Thoracic aorta (tissue), 2 donors: Measurements from ENCODE around the gene MPHOSPH9. TPM values are rescaled to one million over a fixed set of nuclear protein-coding genes. Genes with fewer than 3 reads are reported as not detected.
"Not testable (repeated sequence)": the region's sequence is repeated elsewhere in the genome, so short reads cannot be mapped to it uniquely, and the experiment has no call there.

Experiments
- ATAC-seq: fragments of 150-250 bp; one replicate; pipeline ENCODE4 v1.8.0; 2017; ENCODE audit warnings: low read depth; ENCODE audit not compliant: insufficient number of reproducible peaks, low FRiP score
- DNase-seq: peaks from one replicate; pipeline ENCODE4 v3.0.0-alpha.2; 2020; ENCODE audit warnings: low spot score
- H3K27ac ChIP-seq, 2 donors: fragments of 200-600 bp; sonication (generic); 1 replicate in 1 of 2; 2 replicates in 1 of 2; pipeline ENCODE4 v1.5.1; 2016; ENCODE audit warnings: mild to moderate bottlenecking in 2 of 2, moderate library complexity in 2 of 2
- H3K27me3 ChIP-seq: fragments of 200-600 bp; sonication (generic); replicated peaks from 2 replicates; pipeline ENCODE4 v1.6.0; 2016; ENCODE audit warnings: mild to moderate bottlenecking; ENCODE audit not compliant: insufficient read depth
- H3K36me3 ChIP-seq: fragments of 200-600 bp; sonication (generic); one replicate; pipeline ENCODE4 v1.5.1; 2016
- H3K4me1 ChIP-seq, 2 donors: fragments of 200-600 bp; sonication (generic); 1 replicate in 1 of 2; 2 replicates in 1 of 2; pipeline versions ENCODE4 v1.5.1 to v1.6.0; 2016; ENCODE audit warnings: low read depth in 2 of 2, mild to moderate bottlenecking in 1 of 2; ENCODE audit not compliant: control insufficient read depth in 1 of 2
- H3K4me3 ChIP-seq: fragments of 200-600 bp; sonication (generic); 2 replicates; pipeline ENCODE4 v1.5.1; 2016; ENCODE audit warnings: mild to moderate bottlenecking
- H3K9me3 ChIP-seq: fragments of 200-600 bp; sonication (generic); 2 replicates; pipeline ENCODE4 v1.5.1; 2016
- CTCF ChIP-seq: fragments of 200-600 bp; sonication (generic); IDR thresholded peaks from one replicate; pipeline ENCODE4 v1.5.1; 2019; ENCODE audit warnings: antibody characterized with exemption
- total RNA-seq, 2 donors: library from RNA; depleted of rRNA; stranded (reverse); fragments of >200 nt; gene quantifications; one replicate each; pipeline versions ENCODE4 v1.1.0 to v1.2.3, GENCODE V29; 2016

The MPHOSPH9 gene
- total RNA-seq, 2 donors from 2014 or later = 7.6 to 44.0 TPM

DNA sequence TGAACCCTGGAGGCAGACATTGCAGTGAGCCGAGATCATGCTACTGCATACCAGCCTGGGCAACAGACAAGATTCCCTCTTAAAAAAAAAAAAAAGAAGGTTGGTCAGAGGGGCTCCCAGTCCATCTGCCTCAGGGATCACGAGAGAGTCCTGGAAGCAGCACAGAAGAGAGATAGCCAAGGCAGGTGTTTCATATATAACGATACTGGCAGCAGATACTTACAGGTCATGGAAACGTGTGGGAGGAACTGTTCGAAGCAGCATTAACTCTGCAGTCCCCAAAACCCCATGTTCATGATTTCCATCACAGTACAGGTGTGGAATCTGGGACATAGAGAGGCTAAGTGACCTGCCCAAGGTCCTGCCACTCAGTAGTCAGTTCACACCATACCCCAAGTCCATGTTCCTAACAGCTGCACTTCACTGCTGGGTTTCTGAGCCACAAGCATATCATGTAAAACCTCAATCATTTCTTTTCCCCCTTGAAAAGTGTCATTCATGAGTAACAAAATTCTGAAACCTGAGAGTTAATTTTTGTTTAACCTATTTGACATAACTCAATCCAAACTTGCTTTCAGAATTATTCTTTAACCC, 22.0 kb upstream of the MPHOSPH9 start:
- peaks cover 18% of the 10 kb centered on the region for H3K36me3 ChIP-seq
- H3K4me3 ChIP-seq = no peak overlapping the region
- no peaks in the 10 kb centered on the region for H3K27me3 ChIP-seq
- TF ChIP-seq CTCF = no peak
- no peak for DNase-seq
- no peak for ATAC-seq
- no peak overlapping the region for H3K27ac ChIP-seq
- no peaks in the 10 kb centered on the region for H3K9me3 ChIP-seq
- H3K4me1 ChIP-seq = peaks cover 12 to 36% of the 10 kb centered on the region in 2 donors

- Histone ChIP-seq H3K36me3 (peaks cover 13% of the 10 kb centered on the region), H3K4me3 (peak overlapping the region; percentile 48), H3K9me3 (no peaks in the 10 kb centered on the region), H3K27ac (peak overlapping the region; percentile 62 to 65), H3K27me3 (no peaks in the 10 kb centered on the region), H3K4me1 (peaks cover 12 to 36% of the 10 kb centered on the region in 2 donors)
- ATAC-seq (no peak), DNase-seq (no peak)
- TF ChIP-seq CTCF = no peak
Observed at GRCh38 chr12:123253641-123254459, 20.9 kb upstream of the MPHOSPH9 start.

DNA sequence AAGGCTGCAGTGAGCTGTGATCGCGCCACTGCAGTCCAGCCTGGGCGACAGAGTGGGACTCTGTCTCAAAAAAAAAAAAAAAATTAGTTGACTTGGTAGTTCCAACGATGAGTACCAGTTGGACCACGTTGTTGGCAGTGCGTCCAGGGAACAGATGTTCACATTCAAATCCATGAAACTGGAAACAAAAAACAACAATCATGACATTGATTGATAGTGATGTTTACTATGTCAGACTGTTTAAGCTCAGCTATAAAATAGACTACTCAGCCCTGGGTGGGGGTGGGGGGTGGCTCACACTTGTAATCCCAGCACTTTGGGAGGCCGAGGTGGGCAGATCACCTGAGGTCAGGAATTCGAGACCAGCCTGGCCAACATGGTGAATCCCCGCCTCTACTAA, 19.4 kb upstream of the MPHOSPH9 start:
- not testable (repeated sequence) for H3K4me3 ChIP-seq, H3K36me3 ChIP-seq, H3K27me3 ChIP-seq, H3K27ac ChIP-seq, ATAC-seq, H3K9me3 ChIP-seq, DNase-seq
- H3K4me1 ChIP-seq = peaks cover 12 to 36% of the 10 kb centered on the region in 2 donors

DNA sequence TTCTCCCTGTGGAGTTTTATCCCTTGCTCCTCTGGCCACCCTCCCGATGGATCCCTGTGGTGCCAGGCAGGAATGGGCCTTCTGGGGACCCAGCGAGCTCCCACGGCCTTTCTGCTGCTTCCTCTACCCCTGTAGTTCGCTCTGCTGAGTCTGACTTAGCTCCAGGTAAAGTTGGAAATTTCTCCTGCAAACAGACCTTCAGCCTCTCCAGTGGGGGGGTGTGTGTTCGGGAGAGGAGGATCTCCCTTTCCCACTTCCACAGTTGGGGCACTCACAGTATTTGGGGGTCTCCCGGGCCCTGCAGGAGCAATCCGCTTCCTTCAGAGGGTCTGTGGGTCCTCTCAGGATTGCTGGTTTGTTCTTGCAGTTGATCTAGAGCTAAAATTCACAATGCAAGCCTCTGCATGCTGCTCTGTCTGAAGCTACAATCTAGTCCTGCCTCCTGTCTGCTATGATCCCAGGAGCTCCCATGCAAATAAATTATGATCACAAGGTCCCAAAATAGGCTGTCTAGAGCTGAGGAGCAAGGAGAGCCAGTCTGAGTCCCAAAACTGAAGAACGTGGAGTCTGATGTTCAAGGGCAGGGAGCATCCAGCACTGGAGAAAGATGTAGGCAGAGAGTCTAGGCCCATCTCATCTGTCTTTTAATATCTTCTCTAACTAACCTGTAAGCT, 18.6 kb upstream of the MPHOSPH9 start:
- H3K27me3 ChIP-seq = no peaks in the 10 kb centered on the region
- TF ChIP-seq CTCF = no peak
- DNase-seq (no peak), ATAC-seq (no peak)
- H3K4me3 ChIP-seq = no peak overlapping the region
- H3K4me1 ChIP-seq = peaks cover 12 to 36% of the 10 kb centered on the region in 2 donors
- H3K36me3 ChIP-seq = no peaks in the 10 kb centered on the region
- no peaks in the 10 kb centered on the region for H3K9me3 ChIP-seq
- no peak overlapping the region for H3K27ac ChIP-seq

- H3K36me3 ChIP-seq = no peaks in the 10 kb centered on the region
- H3K27me3 ChIP-seq = no peaks in the 10 kb centered on the region
- DNase-seq (no peak), ATAC-seq (no peak)
- H3K9me3 ChIP-seq = no peaks in the 10 kb centered on the region
- H3K4me1 ChIP-seq = peaks cover 12 to 36% of the 10 kb centered on the region in 2 donors
- no peak overlapping the region for H3K27ac ChIP-seq
- no peak overlapping the region for H3K4me3 ChIP-seq
- no peak for TF ChIP-seq CTCF
Observed at GRCh38 chr12:123250471-123251383, 17.8 kb upstream of the MPHOSPH9 start.

DNA sequence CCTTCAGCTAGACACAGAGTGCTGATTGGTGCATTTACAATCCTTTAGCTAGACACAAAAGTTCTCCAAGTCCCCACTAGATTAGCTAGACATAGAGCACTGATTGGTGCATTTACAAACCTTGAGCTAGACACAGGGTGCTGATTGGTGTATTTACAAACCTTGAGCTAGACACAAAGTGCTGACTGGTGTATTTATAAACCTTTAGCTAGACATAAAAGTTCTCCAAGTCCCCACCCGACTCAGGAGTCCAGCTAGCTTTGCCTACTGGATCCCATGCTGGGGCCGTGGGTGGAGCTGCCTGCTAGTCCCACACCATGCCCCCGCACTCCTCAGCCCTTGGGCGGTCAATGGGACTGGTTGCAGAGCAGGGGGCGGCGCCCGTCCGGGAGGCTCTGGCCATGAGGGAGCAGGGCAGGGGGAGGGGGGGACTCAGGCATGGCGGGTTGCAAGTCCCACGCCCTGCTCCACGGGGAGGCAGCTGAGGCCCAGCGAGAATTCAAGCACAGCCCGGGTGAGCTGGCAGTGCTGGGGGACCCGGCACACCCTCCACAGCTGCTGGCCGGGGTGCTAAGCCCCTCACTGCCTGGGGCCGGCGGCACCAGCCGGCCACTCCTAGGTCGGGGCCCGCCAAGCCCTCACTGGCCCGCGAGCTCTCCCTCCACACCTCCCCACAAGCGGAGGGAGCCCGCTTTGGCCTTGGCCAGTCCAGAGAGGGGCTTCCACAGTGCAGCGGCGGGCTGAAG, 16.2 kb upstream of the MPHOSPH9 start:
- H3K27me3 ChIP-seq, ATAC-seq, H3K36me3 ChIP-seq, H3K27ac ChIP-seq, H3K4me3 ChIP-seq, DNase-seq, H3K9me3 ChIP-seq: not testable (repeated sequence)
- H3K4me1 ChIP-seq = peaks cover 11 to 27% of the 10 kb centered on the region in 2 donors

- not testable (repeated sequence) for H3K9me3 ChIP-seq, H3K27ac ChIP-seq, H3K36me3 ChIP-seq, ATAC-seq, H3K27me3 ChIP-seq, DNase-seq, H3K4me3 ChIP-seq
- H3K4me1 ChIP-seq = peaks cover under 1 to 17% of the 10 kb centered on the region in 2 donors
Observed at GRCh38 chr12:123248129-123248528, 15.2 kb upstream of the MPHOSPH9 start.
